MM.1S (cell line): ENCODE measurements around the gene LNPEP.

ENCODE experiments used
- CTCF ChIP-seq: fragments of 300-600 bp; sonication (generic); IDR thresholded peaks from 2 replicates; pipeline ENCODE4 v1.5.1; 2016; ENCODE audit warnings: antibody characterized with exemption, low read length, mixed read lengths
- EZH2 ChIP-seq: fragments of 300-600 bp; sonication (generic); optimal IDR thresholded peaks from 2 replicates; pipeline ENCODE3; 2017; ENCODE audit warnings: low read depth, mild to moderate bottlenecking, antibody characterized with exemption, low read length, mixed read lengths
- EZH2phosphoT487 ChIP-seq: fragments of 300-600 bp; sonication (generic); IDR thresholded peaks from 2 replicates; pipeline ENCODE4 v1.6.1; 2018; ENCODE audit warnings: antibody characterized with exemption, low read length

GRCh38 chr5:96958977-96959376 lies 23.1 kb downstream of the LNPEP start:
- TF ChIP-seq CTCF (no peak), EZH2 (no peak), EZH2phosphoT487 (no peak)
